T-helper 2 cell treated with Interferon-gamma antibody and Interleukin-4, amounts not matched to agents 5 μg/mL and 100 μg/mL, for 36 hours (primary cell): Measurements from ENCODE around the gene SLC12A4.
"Not testable (repeated sequence)": the region's sequence is repeated elsewhere in the genome, so short reads cannot be mapped to it uniquely, and the experiment has no call there.

Experiments used
- DNase-seq: peaks from one replicate; pipeline ENCODE4 v3.0.0; 2021; ENCODE audit warnings: low spot score
- H3K27ac Mint-ChIP-seq: one replicate; pipeline ENCODE4 v1.8.0; 2021; ENCODE audit warnings: mild to moderate bottlenecking, mixed read lengths
- H3K27me3 Mint-ChIP-seq: one replicate; pipeline ENCODE4 v1.8.0; 2021; ENCODE audit warnings: low read depth, mixed read lengths
- H3K36me3 Mint-ChIP-seq: one replicate; pipeline ENCODE4 v1.8.0; 2021; ENCODE audit warnings: low read depth, mixed read lengths
- H3K4me1 Mint-ChIP-seq: one replicate; pipeline ENCODE4 v1.8.0; 2021; ENCODE audit warnings: low read depth, mixed read lengths
- H3K4me3 Mint-ChIP-seq: one replicate; pipeline ENCODE4 v1.8.0; 2022; ENCODE audit warnings: mild to moderate bottlenecking, moderate library complexity, mixed read lengths
- H3K9me3 Mint-ChIP-seq: one replicate; pipeline ENCODE4 v1.8.0; 2021; ENCODE audit warnings: mixed read lengths

SLC12A4 gene

GRCh38 chr16:67995423-67995822, 27.0 kb upstream of the SLC12A4 start:
- Mint-ChIP-seq H3K4me1 (peaks cover 40% of the 10 kb centered on the region), H3K9me3 (no peaks in the 10 kb centered on the region), H3K36me3 (peaks cover 4% of the 10 kb centered on the region), H3K27ac (peak overlapping the region; percentile 87), H3K4me3 (peak overlapping the region; percentile 49), H3K27me3 (no peaks in the 10 kb centered on the region)
- DNase-seq = no peak

- H3K4me1 Mint-ChIP-seq = peaks cover 26% of the 10 kb centered on the region
- H3K4me3 Mint-ChIP-seq = peak overlapping the region; percentile 82
Observed at GRCh38 chr16:67994040-67994408, 25.6 kb upstream of the SLC12A4 start.

GRCh38 chr16:67993207-67994039, 25.0 kb upstream of the SLC12A4 start:
- H3K9me3 Mint-ChIP-seq = no peaks in the 10 kb centered on the region
- DNase-seq = peak; percentile 85
- H3K36me3 Mint-ChIP-seq = no peaks in the 10 kb centered on the region
- H3K4me3 Mint-ChIP-seq = peak overlapping the region; percentile 82
- peak overlapping the region; percentile 98 for H3K27ac Mint-ChIP-seq
- H3K27me3 Mint-ChIP-seq = no peaks in the 10 kb centered on the region
- peaks cover 22% of the 10 kb centered on the region for H3K4me1 Mint-ChIP-seq

More at GRCh38 chr16:67994040-67994408, 25.6 kb upstream of the SLC12A4 start:
- H3K27ac Mint-ChIP-seq = peak overlapping the region; percentile 98
- not testable (repeated sequence) for H3K36me3 Mint-ChIP-seq, H3K9me3 Mint-ChIP-seq, DNase-seq, H3K27me3 Mint-ChIP-seq

- peak overlapping the region; percentile 79 for H3K27ac Mint-ChIP-seq
- DNase-seq = no peak
- H3K4me1 Mint-ChIP-seq = peaks cover 22% of the 10 kb centered on the region
- H3K9me3 Mint-ChIP-seq = no peaks in the 10 kb centered on the region
- H3K27me3 Mint-ChIP-seq = no peaks in the 10 kb centered on the region
- H3K4me3 Mint-ChIP-seq = no peak overlapping the region
- no peaks in the 10 kb centered on the region for H3K36me3 Mint-ChIP-seq
Observed at GRCh38 chr16:67992661-67993206, 24.3 kb upstream of the SLC12A4 start.

DNA sequence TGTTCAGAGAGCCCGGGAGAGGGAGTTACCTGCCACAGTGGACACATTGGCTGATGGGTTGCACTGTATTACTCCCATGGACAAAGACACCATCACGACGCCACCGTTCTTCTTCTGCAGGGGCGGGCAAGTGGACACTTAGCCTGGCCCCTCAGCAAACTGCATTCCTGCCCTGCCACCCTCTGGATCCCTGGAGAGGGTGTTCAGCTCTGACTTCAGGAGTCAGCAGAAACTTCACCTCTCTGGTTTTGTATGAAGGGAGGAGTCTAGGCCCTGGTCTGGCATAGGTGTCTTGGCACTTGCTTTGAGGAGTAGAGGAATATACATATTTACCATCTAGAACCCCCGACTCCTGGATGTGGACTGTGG, 21.6 kb upstream of the SLC12A4 start:
- Mint-ChIP-seq H3K27me3 (no peaks in the 10 kb centered on the region), H3K4me1 (peaks cover 14% of the 10 kb centered on the region), H3K36me3 (no peaks in the 10 kb centered on the region), H3K9me3 (no peaks in the 10 kb centered on the region), H3K4me3 (no peak overlapping the region), H3K27ac (peak overlapping the region; percentile 28)
- DNase-seq = no peak

DNA sequence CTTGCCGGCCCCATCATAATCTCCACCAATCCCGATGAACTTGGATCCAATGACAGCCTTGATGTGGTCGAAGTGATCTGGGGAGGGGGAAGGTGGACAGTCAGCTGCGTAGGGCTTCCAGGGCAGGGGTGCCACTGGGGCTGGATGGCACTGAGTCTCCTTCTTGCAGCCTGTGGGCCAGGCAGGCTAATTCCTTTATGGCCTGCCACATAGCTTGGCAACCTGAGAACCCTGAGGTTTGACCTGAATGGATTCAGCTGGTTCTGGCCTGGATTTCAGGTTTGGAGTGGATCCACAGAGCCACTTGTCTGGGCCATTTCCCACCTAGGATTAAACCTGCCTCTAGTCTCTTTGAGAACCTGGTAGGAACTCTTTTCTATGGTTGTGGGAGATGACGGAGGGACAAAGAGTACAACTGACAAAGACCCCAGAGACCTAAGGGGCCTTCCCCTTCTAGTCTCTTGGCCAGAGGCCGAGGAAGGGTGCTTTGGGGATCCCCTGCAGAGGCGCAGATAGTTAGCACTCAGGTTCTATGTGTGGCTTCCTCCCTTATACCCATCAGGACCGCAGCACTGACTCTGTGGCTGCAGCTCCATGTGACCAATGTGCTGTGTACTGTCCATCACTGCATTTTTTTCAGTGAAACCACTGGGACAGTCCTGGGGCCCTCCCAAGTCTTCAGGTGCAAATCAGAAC, 21.0 kb upstream of the SLC12A4 start:
- H3K9me3 Mint-ChIP-seq = no peaks in the 10 kb centered on the region
- DNase-seq = no peak
- peaks cover 16% of the 10 kb centered on the region for H3K4me1 Mint-ChIP-seq
- H3K27ac Mint-ChIP-seq = no peak overlapping the region
- H3K4me3 Mint-ChIP-seq = no peak overlapping the region
- no peaks in the 10 kb centered on the region for H3K27me3 Mint-ChIP-seq
- no peaks in the 10 kb centered on the region for H3K36me3 Mint-ChIP-seq

DNA sequence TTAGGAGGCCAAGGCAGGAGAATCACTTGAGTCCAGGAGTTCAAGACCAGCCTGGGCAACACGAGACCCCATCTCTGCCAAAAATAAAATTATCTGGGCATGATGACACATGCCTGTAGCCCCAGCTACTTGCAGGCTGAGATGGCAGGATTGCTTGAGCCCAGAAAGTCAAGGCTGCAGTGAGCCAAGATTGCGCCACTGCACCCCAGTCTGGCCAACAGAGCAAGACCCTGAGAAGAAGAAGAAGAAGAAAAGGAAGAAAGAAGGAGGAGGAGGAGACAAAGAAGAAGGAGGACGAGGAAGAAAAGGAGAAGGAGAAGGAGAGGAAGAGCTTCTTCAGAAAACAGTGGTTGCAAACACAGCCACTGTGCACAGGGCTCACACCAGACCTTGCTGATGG, 20.2 kb upstream of the SLC12A4 start:
- H3K27ac Mint-ChIP-seq = peak overlapping the region; percentile 42
- H3K4me3 Mint-ChIP-seq = no peak overlapping the region
- H3K27me3 Mint-ChIP-seq = no peaks in the 10 kb centered on the region

GRCh38 chr16:67987460-67988160, 19.2 kb upstream of the SLC12A4 start:
- DNase-seq = no peak
- no peak overlapping the region for H3K27ac Mint-ChIP-seq
- H3K36me3 Mint-ChIP-seq = no peaks in the 10 kb centered on the region
- no peaks in the 10 kb centered on the region for H3K9me3 Mint-ChIP-seq
- H3K27me3 Mint-ChIP-seq = no peaks in the 10 kb centered on the region
- no peak overlapping the region for H3K4me3 Mint-ChIP-seq
- peaks cover 19% of the 10 kb centered on the region for H3K4me1 Mint-ChIP-seq

More for the DNA sequence above, 20.2 kb upstream of the SLC12A4 start:
- no peaks in the 10 kb centered on the region for H3K36me3 Mint-ChIP-seq
- no peaks in the 10 kb centered on the region for H3K9me3 Mint-ChIP-seq
- no peak for DNase-seq
- H3K4me1 Mint-ChIP-seq = peaks cover 19% of the 10 kb centered on the region

- DNase-seq = no peak
- H3K36me3 Mint-ChIP-seq = no peaks in the 10 kb centered on the region
- no peaks in the 10 kb centered on the region for H3K27me3 Mint-ChIP-seq
- H3K27ac Mint-ChIP-seq = no peak overlapping the region
- H3K4me3 Mint-ChIP-seq = no peak overlapping the region
- H3K4me1 Mint-ChIP-seq = peaks cover 17% of the 10 kb centered on the region
- H3K9me3 Mint-ChIP-seq = no peaks in the 10 kb centered on the region
Observed at GRCh38 chr16:67986949-67987348, 18.5 kb upstream of the SLC12A4 start.

GRCh38 chr16:67982011-67982696, 13.7 kb upstream of the SLC12A4 start:
- peaks cover 17% of the 10 kb centered on the region for H3K4me1 Mint-ChIP-seq
- DNase-seq = no peak
- H3K27me3 Mint-ChIP-seq = no peaks in the 10 kb centered on the region
- no peaks in the 10 kb centered on the region for H3K9me3 Mint-ChIP-seq
- no peaks in the 10 kb centered on the region for H3K36me3 Mint-ChIP-seq
- no peak overlapping the region for H3K4me3 Mint-ChIP-seq
- H3K27ac Mint-ChIP-seq = no peak overlapping the region

DNA sequence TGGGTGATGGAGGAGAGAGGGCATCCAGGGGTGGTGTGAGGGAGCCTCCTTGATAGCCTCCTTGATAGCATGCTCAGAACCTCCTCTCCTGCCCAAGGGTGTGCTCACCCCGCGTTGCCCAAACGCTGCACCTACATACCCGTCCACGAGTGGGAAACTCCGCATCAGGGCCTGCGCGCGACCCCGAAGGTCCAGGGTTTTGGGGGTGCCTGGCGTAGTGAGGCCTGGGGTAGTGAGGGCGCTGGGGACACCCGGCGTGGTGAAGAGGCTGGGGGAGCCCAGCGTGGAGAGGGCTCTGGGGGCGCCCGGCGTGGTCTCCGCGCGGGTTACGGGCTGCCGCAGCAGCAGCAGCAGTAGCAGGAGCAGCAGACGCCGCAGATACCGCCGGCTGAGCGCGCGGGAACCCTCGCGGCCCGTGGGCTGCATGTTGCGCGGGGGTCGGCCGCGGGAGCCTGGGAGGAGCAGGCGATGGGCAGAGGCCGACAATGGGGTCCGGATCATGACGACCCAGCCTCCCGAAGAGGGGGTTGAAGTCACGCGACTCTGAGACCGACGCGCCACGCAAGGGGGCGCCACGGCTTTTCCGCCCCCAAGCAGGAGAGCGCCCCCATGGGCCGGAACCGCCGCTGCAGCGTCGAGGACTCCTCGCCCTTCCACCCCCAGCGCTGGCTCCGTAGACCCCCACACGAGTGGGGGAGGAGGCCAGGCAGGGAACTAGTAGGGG, 11.7 kb upstream of the SLC12A4 start, which contains the start of gene DPEP3:
Gene DPEP3 (minus strand): TSS at position 545 of the 724 bp plus-strand sequence. CDS start 119 bp downstream, at position 426.
- no peak for DNase-seq
- Mint-ChIP-seq H3K9me3 (no peaks in the 10 kb centered on the region), H3K27me3 (no peaks in the 10 kb centered on the region), H3K36me3 (no peaks in the 10 kb centered on the region), H3K4me1 (peaks cover 17% of the 10 kb centered on the region), H3K4me3 (no peak within 1 kb of the TSS), H3K27ac (no peak within 1 kb of the TSS)

DNA sequence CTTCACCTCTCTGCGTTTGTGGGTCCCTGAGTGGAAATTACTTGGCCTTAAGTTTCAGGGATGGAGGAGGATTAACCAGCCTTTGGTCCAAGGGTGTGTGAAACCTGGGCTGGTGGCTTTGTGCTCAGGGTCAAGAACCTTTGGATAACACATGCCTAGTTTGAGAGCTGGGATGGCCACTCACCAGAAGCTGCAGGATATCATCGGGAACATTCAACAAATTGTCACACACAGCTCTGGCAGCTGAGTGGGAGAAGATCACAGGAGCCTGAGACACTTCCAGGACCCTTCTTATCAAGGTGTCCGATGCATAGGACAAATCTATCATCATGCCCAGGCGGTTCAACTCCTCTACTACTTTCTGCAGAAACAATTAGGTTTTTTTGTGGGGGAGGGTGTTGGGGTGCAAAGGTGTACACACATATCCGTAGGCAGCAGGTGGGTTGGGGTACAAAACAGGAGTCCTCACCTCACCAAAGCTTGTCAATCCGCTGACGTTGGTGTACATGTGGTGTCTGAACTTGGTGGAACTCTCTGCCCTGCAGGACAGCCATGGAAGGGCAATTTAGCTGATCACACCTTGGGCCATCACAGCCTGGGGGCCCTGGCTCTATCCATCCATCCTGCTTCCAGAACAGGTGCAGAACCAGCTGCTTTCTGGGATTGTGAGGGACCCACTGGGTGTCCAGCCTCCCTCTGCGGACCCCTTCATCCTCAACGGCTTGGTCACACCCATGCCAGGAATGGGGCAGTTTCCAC, 9.2 kb upstream of the SLC12A4 start:
- no peak overlapping the region for H3K4me3 Mint-ChIP-seq
- no peak for DNase-seq
- no peak overlapping the region for H3K27ac Mint-ChIP-seq
- no peaks in the 10 kb centered on the region for H3K9me3 Mint-ChIP-seq
- no peaks in the 10 kb centered on the region for H3K36me3 Mint-ChIP-seq
- no peaks in the 10 kb centered on the region for H3K4me1 Mint-ChIP-seq
- H3K27me3 Mint-ChIP-seq = peaks cover 2% of the 10 kb centered on the region
